Large intestine (tissue), 3 donors: Measurements from ENCODE around the gene LCLAT1. TPM values are rescaled to one million over a fixed set of nuclear protein-coding genes. Genes with fewer than 3 reads are reported as not detected.

Source experiments
- DNase-seq, 2 donors: peaks; one replicate each; pipeline versions ENCODE4 v3.0.0 to v3.0.0-alpha.2; 2013
- H3K27ac ChIP-seq: one replicate; pipeline ENCODE4 v1.5.1; 2013; ENCODE audit warnings: low read length
- H3K27me3 ChIP-seq: 2 replicates; pipeline ENCODE4 v1.6.1; 2013; ENCODE audit warnings: low read length; ENCODE audit not compliant: control insufficient read depth, insufficient read depth
- H3K36me3 ChIP-seq: 2 replicates; pipeline ENCODE4 v1.6.1; 2013; ENCODE audit warnings: low read length; ENCODE audit not compliant: control insufficient read depth, insufficient read depth
- H3K4me1 ChIP-seq: one replicate; pipeline ENCODE4 v1.6.1; 2013; ENCODE audit warnings: low read length; ENCODE audit not compliant: control insufficient read depth, insufficient read depth
- H3K4me3 ChIP-seq: one replicate; pipeline ENCODE4 v1.5.1; 2013; ENCODE audit warnings: low read length
- H3K9me3 ChIP-seq: one replicate; pipeline ENCODE4 v1.6.1; 2013; ENCODE audit warnings: mild to moderate bottlenecking, low read depth, low read length, moderate library complexity; ENCODE audit not compliant: control insufficient read depth
- WGBS: methylation state at CpG from one replicate; pipeline ENCODE4 v1.1.5; 2013; ENCODE audit warnings: low lambda C conversion rate; ENCODE audit not compliant: insufficient coverage; 5-methylcytosine and 5-hydroxymethylcytosine counted together
- polyA plus RNA-seq: library from polyadenylated mRNA; unstranded; fragments of 120-200 nt; gene quantifications from one replicate; pipeline ENCODE4 v1.2.1, GENCODE V29; 2013

The LCLAT1 gene
- polyA plus RNA-seq, 1 donor, result 16.7 TPM

DNA sequence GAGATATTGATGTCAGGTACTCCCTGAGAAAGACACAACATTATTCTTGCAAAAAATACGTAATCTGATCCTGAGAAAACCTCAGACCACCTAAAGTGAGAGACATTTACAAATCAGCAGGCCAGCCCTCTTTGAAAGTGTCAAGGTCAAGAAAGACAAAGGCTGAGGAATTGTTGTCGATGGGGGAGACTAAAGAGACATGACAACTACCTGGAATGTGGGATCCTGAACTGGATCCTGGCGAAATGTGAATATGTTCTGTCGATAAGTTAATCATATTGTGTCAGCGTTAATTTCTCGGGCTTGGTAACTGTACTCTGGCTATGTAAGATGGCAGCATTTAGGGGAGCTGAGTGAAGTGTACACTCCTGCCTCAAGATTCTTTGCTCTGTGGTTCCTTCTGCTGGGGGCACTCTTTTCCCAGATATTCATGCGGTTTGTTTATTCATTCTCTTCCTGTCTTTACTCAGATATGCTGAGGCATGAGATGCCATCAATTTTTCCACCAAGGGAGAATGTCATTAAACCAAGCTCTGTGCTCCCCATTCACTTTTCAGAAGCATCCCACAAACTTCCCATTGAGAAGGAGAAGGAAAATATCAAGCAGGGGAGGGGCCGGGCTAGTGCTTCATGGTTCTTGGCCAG is 205.3 kb downstream of the LCLAT1 start:
- Histone ChIP-seq H3K4me1 (no peaks in the 10 kb centered on the region), H3K36me3 (no peaks in the 10 kb centered on the region), H3K4me3 (no peak overlapping the region), H3K27me3 (no peaks in the 10 kb centered on the region), H3K27ac (no peak overlapping the region), H3K9me3 (no peaks in the 10 kb centered on the region)
- WGBS, result 70% methylated on average over 2 of the region's 8 CpGs
- no peak for DNase-seq

- H3K27ac ChIP-seq, result no peak overlapping the region
- no peaks in the 10 kb centered on the region for H3K36me3 ChIP-seq
- H3K4me3 ChIP-seq, result no peak overlapping the region
- no peaks in the 10 kb centered on the region for H3K4me1 ChIP-seq
- no peaks in the 10 kb centered on the region for H3K9me3 ChIP-seq
- no peak for DNase-seq
- no CpG with 5 or more reads among the region's 2 CpGs for WGBS
- H3K27me3 ChIP-seq, result no peaks in the 10 kb centered on the region
Observed at GRCh38 chr2:30653847-30654246, 206.8 kb downstream of the LCLAT1 start.

DNA sequence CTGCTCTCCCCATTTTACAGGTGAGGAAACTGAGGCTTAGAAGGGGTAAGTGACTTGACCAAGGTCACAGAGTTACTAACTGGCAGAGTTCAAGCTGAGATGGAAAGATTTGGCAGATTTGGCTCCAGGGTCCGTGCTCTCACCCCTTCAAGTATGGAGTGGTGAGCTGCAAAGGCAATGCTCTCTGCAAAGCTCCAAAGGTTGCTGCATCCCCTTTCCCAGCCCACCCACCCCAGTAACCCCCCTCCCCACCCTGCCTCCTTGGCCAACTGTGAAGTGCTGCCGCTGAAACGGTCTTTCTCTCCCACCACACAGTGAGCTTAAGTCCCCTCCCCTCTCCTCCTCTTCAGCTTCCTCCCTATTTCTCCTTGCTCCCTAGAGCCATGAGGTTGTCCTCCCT is 207.4 kb downstream of the LCLAT1 start:
- no peaks in the 10 kb centered on the region for H3K9me3 ChIP-seq
- H3K27ac ChIP-seq, result no peak overlapping the region
- no peaks in the 10 kb centered on the region for H3K36me3 ChIP-seq
- no peak for DNase-seq
- no peaks in the 10 kb centered on the region for H3K27me3 ChIP-seq
- H3K4me3 ChIP-seq, result no peak overlapping the region
- no CpG with 5 or more reads among the region's 3 CpGs for WGBS
- no peaks in the 10 kb centered on the region for H3K4me1 ChIP-seq

GRCh38 chr2:30655211-30655610 is 208.2 kb downstream of the LCLAT1 start:
- Histone ChIP-seq H3K9me3 (no peaks in the 10 kb centered on the region), H3K4me1 (no peaks in the 10 kb centered on the region), H3K27ac (no peak overlapping the region), H3K4me3 (no peak overlapping the region), H3K27me3 (no peaks in the 10 kb centered on the region), H3K36me3 (no peaks in the 10 kb centered on the region)
- no CpG with 5 or more reads among the region's 6 CpGs for WGBS
- DNase-seq, result no peak

DNA sequence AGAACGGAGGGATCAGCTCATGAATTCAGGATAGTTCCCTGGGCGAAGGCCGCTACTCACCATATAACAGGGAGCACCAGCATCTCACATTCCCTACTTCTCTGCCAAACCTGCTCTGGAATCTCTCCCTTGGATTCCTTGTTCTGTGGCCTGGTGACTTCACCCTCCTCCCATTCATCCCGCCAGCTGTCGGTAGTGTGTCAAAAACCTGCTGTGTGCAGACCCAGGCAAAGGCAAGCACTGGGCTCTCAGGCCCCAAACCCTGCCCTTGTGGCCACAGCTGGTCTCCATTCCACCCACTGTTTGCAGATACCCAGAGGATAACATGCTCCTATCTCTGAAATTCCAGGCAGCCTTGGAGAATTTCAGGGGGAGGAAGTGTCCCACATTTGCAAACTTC is 208.6 kb downstream of the LCLAT1 start:
- WGBS, result no CpG with 5 or more reads among the region's 5 CpGs

DNA sequence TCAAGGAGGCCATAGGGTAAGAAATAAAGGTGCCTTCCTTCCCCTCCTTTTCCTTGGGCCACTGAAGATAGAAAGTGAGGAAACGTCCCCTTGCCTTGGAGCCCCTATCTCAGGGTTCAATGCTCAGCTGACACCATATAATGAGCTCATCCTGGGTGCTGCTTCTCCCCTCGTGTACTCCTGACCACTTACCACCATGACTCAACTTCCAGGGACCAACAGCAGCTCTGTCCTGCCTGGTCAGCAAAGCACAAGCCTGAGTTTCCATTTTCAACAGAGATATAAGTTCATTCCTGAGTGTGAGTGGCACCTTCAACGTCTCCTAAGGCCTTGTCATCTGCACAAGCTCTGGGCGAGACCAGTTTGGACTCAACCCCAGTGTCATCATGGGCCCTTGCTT is 209.0 kb downstream of the LCLAT1 start:
- Histone ChIP-seq H3K27me3 (no peaks in the 10 kb centered on the region), H3K4me3 (no peak overlapping the region), H3K9me3 (no peaks in the 10 kb centered on the region), H3K27ac (no peak overlapping the region), H3K36me3 (no peaks in the 10 kb centered on the region), H3K4me1 (no peaks in the 10 kb centered on the region)
- DNase-seq, result no peak
- no CpG with 5 or more reads among the region's 4 CpGs for WGBS

More for the DNA sequence above, 208.6 kb downstream of the LCLAT1 start:
- H3K9me3 ChIP-seq, result no peaks in the 10 kb centered on the region
- no peak for DNase-seq
- H3K36me3 ChIP-seq, result no peaks in the 10 kb centered on the region
- no peaks in the 10 kb centered on the region for H3K27me3 ChIP-seq
- H3K27ac ChIP-seq, result no peak overlapping the region
- no peak overlapping the region for H3K4me3 ChIP-seq
- no peaks in the 10 kb centered on the region for H3K4me1 ChIP-seq

DNA sequence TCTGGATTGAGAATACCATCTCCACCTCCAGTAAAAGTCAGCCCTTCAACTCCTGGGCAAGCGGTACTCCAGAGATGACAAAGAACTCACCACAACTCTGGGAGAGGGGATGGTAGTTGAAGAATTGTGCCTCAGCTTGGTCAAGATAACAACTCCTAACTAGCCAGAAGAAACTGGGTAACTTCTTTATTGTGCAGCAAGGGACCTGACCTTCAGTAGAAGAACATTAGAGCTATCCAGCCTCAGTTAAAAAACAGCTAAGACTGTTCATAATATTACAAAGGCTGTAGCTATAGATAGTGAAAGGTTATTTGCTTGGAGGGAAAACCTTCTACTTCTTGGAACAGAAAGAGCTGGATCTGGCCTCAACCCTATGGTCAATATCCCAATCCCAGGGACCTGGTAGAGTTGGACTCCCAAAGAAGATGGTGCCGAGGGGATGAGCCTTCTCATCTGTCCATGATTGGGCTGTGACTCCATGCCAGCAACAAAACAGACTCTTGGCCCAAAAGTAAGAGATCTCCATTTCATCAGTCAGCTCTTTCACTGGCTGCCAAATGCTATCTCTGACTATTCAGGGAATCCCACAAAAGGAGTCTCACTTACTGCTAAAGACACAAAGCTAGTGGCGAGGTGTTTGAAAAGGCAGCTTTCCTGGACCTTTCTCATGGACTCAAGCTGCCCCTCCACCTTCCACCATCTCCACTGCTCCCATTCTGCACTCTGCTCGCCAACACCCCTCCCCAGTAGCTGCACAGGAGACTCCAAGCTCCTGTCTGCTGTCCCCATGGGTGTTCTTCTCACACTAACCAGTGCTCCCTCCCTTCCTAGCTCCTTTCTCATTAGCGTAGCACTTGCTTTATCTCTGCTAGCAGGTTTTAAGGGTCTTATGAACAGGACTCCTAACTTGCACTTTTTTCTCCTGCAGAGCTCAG is 214.4 kb downstream of the LCLAT1 start:
- H3K4me3 ChIP-seq, result no peak overlapping the region
- no peak overlapping the region for H3K27ac ChIP-seq
- 92% methylated on average over 2 of the region's 5 CpGs for WGBS
- no peaks in the 10 kb centered on the region for H3K36me3 ChIP-seq
- H3K9me3 ChIP-seq, result no peaks in the 10 kb centered on the region
- no peaks in the 10 kb centered on the region for H3K27me3 ChIP-seq
- DNase-seq, result no peak
- peaks cover 8% of the 10 kb centered on the region for H3K4me1 ChIP-seq

DNA sequence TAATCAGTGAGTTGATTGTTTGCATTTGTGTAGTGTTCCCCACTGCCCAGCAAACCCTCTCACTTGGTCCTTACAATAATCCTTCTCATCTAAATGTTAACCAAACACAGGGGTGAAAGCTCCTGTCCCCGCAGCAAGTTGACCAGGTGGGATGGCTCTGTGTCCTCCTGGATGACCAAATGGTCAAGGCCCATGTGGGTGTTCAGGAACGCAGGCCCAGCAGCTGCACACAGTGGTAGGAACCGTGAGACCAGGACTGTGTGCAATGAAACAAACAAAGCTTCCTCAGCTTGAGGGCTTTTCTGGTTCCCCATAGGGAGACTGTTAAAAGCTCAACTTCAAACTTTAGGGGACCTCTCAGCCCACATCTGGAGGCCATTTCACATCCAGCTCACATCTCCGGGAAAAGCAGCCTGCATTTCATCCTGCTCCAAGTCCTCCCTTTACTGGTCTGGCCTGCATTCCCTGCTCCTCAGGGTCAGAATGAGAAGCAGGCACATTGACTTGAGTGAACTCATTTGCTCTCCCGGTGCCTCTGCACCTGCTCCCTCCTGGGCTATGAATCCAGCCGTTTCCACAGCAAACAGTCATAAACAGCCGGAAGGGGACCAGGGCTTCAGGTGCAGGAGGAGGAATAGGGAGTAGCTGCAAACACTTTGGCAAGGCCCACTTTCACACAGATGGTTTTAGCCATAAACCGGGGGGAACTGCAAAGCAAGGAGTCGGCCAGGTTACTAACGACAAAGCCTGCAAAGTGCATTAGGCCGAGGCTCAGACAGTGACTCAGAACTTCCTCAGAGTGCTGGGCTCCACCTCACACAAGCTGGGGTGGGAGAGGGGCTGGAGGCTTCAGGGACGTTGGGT is 215.5 kb downstream of the LCLAT1 start:
- no peak overlapping the region for H3K27ac ChIP-seq
- no peak overlapping the region for H3K4me3 ChIP-seq
- no CpG with 5 or more reads among the region's 12 CpGs for WGBS
- DNase-seq, result peak; percentile 52 to 81
- no peaks in the 10 kb centered on the region for H3K9me3 ChIP-seq
- peaks cover 8% of the 10 kb centered on the region for H3K4me1 ChIP-seq
- no peaks in the 10 kb centered on the region for H3K36me3 ChIP-seq
- no peaks in the 10 kb centered on the region for H3K27me3 ChIP-seq

GRCh38 chr2:30663321-30663720 is 216.3 kb downstream of the LCLAT1 start:
- peaks cover 8% of the 10 kb centered on the region for H3K4me1 ChIP-seq
- no peaks in the 10 kb centered on the region for H3K27me3 ChIP-seq
- no peaks in the 10 kb centered on the region for H3K9me3 ChIP-seq
- no peak overlapping the region for H3K27ac ChIP-seq
- H3K36me3 ChIP-seq, result no peaks in the 10 kb centered on the region
- no peak for DNase-seq
- no peak overlapping the region for H3K4me3 ChIP-seq
- WGBS, result no CpG with 5 or more reads among the region's 4 CpGs

DNA sequence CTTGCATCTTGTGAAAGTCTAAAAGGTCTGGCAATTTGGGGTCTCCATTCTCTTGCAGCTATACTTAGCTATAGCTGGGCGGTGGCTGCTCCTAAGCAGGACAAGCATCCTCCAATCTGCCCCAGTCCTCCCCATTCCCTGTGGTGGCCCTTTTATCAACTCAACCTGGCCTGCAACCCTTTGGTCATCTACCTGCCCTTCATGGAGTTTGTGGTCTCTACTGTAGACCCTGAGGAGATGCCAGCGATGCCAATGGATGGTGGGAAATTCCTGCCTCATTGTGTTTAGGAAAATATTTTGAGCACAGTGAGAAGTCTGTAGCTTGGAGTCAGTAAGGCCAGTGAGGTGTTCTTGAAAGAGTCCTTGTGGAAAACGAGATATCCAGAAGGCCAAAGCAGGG is 216.8 kb downstream of the LCLAT1 start:
- no peaks in the 10 kb centered on the region for H3K27me3 ChIP-seq
- peaks cover 8% of the 10 kb centered on the region for H3K4me1 ChIP-seq
- WGBS, result 86% methylated on average over 1 of the region's 3 CpGs
- no peak overlapping the region for H3K4me3 ChIP-seq
- DNase-seq, result no peak
- no peaks in the 10 kb centered on the region for H3K36me3 ChIP-seq
- H3K9me3 ChIP-seq, result no peaks in the 10 kb centered on the region
- no peak overlapping the region for H3K27ac ChIP-seq
